GM18907 (cell line): ENCODE measurements around the gene ERGIC1.
"Not testable (repeated sequence)": the region's sequence is repeated elsewhere in the genome, so short reads cannot be mapped to it uniquely, and the experiment has no call there.

Source experiments
- ATAC-seq: cut with Tn5 transposase; IDR thresholded peaks from one replicate; pipeline ENCODE4 v1.9.1; 2021; ENCODE audit warnings: mild to moderate bottlenecking, moderate library complexity; ENCODE audit not compliant: unreplicated experiment

Gene ERGIC1

DNA sequence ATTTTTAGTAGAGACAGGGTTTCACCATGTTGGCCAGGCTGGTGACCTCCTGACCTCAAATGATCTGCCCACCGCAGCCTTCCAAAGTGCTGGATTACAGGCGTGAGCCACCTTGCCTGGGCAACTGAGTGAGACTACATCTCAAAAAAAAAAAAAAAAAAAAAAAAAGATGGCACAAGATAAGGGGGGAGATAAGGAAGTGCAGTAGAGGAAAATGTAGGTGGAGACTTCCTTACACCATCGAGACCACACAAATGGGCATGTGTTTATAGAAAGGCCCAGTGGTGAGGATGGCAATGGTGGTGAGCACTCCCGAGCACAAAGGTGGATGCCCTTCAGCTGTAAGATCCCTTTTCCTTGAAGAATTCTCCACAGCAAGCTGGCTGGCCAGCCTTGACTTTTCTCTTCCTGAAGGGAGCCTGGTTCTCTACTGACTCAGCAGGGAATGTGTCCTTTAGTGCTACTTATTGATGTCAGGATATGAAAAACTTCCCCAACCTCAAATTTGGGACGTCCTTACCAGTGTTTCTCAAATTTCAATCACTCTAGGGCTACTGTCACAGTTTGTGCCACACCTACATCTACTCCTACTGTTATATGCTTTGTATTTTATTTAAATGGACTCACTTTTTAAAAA lies 28.2 kb downstream of the ERGIC1 start:
- no peak for ATAC-seq

DNA sequence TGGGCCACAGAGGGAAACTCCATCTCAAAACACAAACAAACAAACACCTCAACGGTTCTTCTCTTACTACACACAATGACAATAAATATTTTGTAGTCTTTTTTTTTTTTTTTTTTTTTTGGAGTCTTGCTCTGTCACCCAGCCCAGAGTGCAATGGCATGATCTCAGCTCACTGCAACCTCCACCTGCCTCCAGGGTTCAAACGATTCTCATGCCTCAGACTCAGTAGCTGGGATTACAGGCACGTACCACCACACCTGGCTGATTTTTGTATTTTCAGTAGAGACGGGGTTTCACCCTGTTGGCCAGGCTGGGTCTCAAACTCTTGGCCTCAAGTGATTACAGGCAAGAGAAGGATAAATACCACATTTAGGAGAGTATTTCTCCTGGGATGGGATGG lies 30.1 kb downstream of the ERGIC1 start:
- not testable (repeated sequence) for ATAC-seq

DNA sequence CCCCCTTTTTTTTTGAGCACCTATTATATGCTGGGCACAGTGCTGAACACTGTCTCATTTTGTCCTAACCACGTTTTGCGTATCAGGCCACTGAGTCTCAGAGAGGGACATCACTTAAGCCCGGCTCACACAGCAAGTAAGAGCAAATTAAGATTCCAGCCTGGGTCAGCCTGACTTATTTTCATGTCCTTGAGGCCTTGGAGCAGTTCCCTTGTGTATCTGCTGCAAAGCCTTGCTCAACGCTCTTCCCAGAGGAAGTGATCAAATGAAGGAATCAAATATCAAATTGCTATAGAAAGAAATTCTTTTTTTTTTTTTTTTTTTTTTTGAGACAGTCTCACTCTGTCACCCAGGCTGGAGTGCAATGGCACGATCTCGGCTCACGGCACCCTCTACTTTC lies 30.7 kb downstream of the ERGIC1 start:
- no peak for ATAC-seq

DNA sequence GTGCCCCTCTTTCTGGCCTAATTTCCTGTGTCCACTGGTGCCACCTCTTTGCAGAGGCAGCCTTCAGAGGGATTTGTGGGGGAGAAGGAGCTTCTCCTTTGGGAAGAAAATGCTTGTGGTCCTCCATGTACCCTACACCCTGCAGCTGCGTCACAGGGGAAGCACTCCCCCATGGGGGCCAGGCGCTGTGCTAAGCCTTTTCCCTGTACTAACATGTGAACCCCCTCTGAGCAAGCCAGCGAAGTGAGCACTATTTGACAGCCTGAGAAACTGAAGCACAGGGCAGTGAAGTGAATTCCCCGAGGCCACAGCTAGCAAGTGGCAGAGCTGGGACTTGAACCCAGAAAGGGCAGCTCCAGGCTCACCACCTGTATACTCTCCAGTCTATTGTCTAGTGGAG lies 32.3 kb downstream of the ERGIC1 start:
- ATAC-seq: no peak

DNA sequence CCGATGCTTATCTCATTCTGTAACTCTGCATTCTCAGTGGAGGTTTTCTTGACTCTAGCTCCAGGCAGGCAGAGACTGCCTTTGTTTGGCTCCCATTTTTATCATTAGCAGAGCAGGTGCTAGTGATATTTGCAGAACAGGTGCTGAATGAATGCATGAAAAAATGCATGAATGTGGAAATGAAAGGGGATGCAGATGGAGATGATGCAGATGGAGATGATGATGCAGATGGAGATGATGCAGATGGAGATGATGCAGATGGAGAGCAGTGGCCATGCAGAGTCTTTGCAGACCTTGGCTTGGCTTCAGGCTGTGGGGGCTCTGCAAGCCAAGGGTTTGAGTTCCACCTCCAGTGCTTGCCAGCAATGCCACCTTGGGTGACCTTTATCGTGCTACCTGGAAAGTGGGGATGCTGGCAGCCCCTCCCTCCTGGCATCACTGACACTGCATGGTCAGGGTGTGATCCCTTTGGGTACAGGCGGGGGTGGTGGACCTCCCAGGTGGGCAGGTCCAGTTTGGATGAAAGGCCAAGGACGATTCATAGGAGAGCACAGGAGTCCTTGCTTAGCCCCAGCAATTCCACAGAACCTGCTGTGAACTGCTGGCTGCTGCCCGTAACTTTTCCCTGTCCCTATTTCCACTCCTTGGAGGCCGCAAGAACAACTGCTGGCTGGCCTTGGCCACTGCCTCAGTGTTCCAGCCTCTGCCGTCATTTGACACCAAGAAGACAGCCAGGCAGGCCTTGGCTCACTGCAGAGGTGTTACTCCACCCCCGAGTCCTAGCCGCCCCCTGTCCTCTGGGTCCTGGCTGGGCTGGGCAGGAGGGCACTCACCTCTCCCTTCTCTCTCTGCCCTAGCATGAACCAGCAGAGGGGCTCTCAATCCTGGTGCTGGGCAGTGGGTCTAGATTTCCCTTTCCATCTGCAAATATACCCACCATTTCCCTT lies 33.0 kb downstream of the ERGIC1 start:
- ATAC-seq: no peak

DNA sequence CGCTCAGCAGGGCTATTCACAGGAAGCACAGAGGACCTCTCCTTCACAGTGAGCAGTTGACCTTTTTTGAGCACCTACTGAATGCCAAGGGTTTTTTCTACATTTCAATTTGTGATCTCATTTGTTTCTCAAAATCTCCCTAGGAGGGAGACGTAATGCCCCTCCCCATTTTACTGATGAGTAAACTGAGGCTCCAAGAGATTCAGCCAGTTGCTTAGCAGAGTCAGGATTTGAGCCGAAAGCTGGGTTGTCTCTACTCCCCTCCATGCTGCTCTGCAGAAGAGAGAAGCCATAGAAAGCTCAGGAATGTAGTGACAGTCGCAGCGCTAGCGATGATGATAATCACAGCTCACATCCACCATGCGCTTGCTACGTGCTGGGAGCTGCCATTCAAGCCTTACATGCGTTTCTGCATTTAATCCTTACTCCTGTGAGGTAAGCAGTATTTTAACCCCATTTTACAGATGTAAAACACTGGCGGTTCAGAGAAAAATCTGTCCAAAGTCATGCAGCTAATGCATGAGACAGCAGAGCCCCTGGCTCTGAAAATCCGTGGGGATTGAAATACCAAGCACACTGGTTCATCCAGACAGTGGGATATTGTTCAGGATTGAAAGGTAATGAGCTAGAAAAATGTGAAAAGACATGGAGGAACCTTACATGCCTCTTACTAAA lies 33.8 kb downstream of the ERGIC1 start:
- ATAC-seq: no peak

DNA sequence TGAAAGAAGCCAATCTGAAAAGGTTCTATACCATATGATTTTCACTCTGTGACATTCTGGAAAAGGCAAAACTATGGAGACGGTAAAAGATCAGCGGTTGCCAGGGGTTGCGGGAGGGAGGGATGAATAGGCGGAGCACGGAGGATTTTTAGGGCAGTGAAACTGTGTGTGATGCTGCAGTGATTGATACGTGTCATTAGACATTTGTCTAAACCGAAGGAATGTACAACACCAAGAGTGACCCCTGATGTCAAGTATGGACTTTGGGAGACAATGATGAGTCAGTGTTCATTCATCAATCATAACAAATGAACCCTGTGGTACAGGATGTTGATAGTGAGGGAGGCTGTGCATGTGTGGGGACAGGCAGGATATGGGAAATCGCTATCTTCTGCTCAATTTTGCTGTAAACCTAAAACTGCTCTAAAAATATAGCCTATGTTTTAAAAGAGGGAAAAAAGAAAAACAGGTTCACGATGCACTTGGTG lies 34.4 kb downstream of the ERGIC1 start:
- ATAC-seq: no peak

DNA sequence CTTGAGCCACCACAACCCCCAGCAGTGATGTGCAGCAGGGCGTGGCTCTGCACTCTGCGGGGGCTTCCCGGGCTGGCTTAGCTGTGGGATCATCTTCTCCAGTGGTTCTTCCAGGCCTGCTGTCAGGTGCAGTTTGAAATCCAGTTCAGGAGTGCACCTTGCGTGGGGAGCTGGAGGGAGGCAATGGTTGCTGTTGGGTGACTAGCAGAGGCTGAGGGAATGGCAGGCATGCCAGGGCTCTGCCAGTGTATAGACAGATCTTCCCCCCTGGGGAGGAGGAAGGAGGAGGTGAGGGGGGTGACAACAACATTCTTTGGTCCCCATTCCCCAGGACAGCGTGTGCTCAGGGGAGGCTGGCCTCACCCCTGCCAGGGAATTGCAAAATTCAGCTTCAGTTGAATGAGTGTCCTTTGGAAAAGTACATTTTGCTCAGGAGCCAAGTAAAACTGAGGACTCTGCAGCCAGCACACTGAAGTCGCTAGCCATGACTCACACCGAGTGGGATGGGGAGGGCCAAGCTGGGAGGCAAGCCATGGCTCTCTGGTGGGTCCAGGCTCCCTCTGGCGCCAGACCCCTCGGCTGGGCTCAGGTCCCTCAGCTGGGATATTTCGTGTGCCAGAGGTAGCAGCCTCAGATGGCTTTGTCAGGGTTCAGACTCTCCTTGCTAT lies 35.0 kb downstream of the ERGIC1 start:
- ATAC-seq: no peak

DNA sequence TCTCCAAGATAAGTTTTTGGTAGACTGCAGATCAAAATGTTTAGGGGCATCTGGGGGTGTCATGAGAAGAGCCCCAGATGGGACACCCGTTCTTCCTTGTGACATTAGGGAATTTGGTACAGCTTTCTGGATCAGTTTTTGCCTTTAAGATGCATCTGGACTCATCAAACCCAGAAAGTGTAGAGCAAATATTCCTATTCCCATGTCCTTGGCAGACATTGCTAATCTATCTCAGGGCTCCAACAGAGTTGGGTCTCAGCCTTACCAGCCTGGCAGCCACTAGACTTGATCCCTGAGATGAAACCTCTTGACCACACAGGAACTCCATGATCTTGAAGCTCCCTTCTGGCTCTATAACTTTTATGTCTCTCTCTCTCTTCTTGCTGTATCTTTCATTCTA lies 35.6 kb downstream of the ERGIC1 start:
- no peak for ATAC-seq

DNA sequence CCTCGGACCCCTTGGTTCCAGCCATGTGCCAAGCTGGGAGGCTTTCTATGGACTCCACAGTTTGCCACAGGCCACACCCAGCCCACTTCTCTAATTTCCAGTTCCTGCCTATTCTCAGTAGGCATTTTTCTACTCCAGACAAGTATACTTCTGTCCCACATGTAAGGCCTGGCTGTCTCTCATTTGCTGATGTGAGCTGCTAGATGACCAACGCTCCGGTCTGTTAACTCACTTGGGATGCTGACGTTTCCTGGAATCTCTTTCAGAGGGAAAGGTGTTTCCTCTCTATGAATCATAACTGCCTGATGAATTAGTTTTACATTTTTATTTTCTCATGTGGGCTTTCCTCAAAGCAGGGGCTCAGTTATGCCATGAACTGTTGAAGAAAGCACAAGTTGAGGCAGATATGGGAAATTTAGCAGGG lies 36.3 kb downstream of the ERGIC1 start:
- ATAC-seq: no peak

DNA sequence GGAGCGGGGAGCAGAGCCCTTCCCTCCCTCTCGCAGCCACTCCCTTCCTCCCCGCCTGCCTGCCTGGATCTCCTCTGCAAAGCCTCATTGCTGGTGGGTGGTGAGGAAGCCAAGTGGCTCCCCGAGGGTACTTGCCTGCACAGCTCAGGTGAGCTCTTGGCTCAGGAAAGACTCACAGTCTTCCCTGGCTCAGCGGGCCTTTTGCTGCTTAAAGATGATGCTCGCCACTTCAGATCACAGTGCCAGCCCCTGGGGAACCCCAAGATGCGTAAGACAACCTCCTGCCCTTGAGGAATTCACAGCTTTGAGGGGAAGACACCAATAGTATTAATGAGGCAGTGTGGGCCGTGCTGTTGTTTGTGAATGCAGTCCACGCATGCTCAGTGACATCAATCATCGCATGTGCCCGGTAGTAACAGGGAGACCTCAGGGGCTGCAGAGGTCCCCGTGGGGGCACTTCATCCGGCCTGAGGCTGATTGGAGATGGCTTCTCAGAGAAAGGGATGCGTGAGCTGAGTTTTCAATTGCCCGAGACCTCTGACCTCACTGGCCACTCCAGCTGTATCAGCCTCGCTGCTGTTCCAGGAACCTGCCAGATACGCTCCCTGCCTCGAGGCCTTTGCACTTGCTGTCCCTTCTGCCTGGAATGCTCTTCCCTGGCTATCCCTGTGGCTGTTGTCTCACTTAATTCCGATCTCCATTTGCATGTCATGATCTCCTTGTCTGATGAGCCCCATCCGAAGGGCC lies 36.8 kb downstream of the ERGIC1 start:
- no peak for ATAC-seq

DNA sequence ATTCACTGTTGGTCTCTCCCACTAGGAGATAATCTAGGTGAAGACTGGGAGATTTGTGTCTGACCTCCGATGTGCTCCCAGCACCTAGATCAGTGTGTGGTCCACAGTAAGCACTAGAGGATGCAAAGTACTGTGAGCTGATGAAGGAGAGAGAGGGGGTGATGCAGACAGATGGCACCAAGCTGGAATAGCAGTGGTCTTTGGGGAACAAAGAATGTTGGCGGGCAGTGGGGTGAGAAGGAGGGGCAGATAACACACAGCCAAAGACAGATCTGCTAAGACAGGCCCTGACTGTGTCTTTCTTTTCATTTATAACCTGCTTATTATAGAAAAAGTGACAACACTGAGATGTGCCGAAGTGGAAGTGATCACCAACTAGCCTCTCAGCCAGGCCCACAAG lies 37.5 kb downstream of the ERGIC1 start:
- ATAC-seq: no peak

DNA sequence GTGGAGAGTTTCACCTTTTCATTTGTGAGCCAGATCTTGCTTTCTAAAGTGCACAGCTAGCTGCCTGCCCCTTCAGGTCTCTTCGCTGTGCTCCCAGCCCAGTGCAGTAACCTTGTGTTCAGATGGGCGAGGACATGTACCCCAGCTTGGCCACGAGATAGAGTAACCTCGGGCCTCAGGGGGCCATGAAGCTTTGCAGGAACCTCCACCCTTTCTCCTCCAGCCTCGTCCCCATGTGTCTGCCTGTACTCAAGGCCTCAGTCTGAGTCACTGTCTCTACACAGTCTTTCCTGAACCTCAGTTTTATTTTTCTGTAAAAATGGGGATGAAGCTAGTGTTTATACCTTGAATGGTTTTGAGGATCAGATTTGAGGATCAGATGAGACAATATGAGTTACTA lies 37.9 kb downstream of the ERGIC1 start:
- ATAC-seq: no peak

DNA sequence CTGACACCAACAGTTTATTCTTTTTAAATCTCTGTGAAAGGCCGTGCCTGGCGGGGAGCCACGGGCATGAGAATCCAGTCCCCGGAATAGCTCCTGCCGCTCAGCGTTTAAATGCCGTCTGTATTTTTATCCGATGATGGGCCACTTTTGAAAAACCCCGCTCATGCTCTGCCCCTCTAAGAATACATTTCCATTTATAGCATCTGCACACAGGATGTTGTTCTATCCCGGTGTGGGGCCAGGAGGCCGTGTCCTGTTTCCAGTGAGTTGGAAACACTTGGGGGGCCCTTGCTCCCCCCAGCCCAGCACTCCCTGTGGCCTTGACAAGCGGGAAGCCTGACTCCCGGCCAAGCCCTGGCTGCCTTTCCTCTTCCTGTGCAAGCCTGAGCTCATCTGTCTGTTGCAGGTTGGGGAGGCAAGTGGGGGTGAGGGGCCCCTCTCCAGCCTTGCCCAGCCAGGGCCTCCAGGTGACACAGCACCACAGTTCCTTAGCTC lies 39.0 kb downstream of the ERGIC1 start:
- no peak for ATAC-seq

DNA sequence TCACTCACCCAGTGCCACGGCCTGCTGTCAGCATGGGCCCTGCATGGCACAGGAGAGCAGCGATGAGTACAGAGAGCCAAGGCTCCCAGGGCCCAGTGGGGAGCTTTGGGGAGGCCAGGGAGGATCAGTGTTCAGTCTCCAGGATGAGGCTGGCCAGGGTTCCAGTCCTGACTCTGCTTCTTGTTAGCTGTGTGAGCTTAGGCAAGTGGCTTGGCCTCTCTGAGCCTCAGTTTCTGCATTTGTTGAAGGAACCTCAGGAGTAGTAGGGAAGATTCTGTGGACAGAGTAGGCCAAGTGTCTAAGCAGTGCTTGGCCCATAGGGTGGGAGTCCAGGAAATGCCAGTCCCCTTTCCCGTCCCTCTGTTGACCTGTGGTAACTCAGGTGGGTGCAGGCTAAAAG lies 39.5 kb downstream of the ERGIC1 start:
- no peak for ATAC-seq

DNA sequence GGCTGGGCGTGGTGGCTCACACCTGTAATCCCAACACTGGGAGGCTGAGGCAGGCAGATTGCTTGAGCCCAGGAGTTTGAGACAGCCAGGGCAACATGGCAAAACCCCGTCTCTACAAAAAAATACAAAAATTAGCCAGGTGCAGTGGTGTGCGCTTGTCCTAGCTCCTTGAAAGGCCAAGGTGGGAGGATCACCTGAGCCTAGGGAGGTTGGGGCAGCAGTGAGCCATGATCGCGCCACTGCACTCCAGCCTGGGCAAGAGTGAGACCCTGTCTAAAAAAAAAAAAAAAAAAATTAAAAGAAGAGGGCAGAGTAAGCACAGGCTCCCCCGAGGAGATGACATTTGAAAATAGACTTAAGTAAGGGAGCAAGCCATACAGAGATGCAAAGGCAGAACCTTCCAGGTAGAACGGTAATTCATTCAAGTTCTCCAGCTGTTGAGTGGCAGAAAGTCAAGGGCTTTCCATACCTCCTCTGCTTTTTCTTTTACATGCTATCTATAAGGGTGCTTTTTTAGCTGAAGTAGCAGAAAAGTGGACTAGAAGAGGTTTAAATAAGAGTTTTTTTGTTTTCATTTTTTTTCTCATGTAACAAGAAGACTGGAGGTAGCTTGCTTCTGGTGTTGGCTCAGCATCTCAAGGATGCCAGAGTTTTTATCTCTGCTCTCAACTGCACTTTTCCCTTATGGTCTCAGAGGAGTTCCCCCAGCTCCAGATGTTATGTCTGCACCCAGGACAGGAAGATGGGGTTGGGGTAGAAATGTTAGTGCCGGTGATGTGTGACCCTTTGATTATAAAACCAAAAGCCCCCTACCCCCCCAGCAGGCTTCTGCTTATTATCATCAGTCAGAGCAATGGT lies 40.8 kb downstream of the ERGIC1 start:
- no peak for ATAC-seq

DNA sequence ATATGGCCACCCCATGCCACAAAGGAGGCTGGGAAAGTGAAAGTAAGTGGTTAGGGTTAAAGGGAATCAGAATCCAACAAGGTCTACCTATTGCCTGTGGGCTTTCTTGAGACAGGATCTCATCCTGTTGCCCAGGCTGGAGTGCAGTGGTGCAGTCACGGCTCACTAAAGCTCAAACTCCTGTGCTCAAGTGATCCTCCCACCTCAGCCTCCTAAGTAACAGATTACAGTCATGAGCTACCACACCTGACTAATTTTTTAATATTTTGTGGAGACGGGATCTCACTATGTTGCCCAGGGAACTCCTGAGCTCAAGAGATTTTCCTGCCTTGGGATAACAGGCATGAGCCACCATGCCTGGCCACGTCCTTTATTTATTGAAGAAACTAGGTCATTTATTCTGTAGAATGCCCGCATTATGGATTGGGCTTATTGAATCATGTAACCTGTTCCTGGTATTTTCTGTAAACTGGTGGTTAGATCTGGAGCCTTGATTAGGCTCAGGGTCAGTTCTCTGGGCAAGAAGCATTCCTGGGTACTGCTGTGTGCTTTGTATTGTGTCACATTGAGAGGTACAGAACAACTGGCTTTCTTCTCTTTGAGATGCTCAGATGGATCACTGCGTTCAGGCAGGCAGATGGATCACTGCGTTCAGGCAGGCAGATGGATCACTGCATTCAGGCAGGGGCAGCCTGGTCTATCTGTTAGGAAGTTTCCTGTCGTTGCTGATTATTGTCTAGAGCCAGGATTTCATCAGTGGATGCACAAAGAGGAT lies 41.6 kb downstream of the ERGIC1 start:
- ATAC-seq: no peak

DNA sequence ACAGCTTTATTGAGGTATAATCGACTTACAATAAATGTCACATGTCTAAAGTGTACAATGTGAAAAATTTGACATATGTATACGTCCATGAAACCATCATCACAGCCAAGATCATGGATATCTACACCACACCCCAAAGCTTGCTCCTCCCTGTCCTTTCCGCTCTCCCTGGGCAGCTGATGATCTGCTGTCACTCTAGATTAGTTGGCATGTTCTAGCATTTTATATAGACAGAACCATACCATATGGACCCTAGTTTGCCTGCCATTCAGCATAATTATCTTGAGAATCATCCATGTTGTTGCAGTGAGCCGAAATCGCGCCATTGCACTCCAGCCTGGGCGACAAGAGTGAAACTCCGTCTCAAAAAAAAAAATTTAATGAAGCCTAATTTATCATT lies 42.5 kb downstream of the ERGIC1 start:
- no peak for ATAC-seq
